ENCODE data around the gene TTBK1. TPM values are rescaled to one million over a fixed set of nuclear protein-coding genes. Genes with fewer than 3 reads are reported as not detected.
"Not testable (repeated sequence)": the region's sequence is repeated elsewhere in the genome, so short reads cannot be mapped to it uniquely, and the experiment has no call there.

TTBK1 gene
- total RNA-seq, 1 donor from 2014 or later = 0.15 TPM

DNA sequence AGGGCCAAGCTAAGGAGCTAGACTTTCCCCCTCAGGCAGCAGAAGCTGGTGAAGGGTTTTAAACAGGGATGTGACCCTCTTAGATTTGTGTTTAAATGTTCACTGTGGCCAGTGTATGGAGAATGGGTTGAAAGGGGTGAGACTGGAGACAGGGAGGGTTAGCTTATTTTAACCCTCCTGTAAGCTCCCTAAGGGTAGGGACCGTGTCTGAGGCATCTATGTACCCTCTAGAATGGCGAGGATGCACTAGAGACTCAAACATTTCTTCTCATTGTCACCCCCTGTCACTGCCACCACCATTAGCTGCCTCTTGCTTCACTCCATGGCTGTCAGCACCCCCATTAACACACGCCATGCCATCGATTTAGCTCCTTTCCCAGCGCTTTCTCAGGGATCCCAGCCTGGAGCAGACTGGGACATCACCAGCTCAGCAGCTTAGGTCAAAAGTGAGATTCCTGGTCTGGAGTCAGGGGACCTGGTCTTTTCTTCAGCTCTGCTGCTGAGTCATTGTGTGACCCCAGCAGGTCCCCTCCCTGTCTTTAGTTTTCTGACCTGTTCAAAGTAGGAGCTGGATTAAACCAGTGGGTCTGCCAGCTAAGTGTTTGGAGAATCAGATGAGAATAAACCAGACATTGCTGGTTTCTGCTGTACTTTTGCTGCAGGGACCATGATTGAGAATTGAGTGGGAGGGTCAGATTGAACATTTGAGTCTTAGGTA is 53.7 kb downstream of the TTBK1 start:
- ATAC-seq (no peak), DNase-seq (no peak)
- intact Hi-C loops (cut with micrococcal nuclease) = no loop called here

DNA sequence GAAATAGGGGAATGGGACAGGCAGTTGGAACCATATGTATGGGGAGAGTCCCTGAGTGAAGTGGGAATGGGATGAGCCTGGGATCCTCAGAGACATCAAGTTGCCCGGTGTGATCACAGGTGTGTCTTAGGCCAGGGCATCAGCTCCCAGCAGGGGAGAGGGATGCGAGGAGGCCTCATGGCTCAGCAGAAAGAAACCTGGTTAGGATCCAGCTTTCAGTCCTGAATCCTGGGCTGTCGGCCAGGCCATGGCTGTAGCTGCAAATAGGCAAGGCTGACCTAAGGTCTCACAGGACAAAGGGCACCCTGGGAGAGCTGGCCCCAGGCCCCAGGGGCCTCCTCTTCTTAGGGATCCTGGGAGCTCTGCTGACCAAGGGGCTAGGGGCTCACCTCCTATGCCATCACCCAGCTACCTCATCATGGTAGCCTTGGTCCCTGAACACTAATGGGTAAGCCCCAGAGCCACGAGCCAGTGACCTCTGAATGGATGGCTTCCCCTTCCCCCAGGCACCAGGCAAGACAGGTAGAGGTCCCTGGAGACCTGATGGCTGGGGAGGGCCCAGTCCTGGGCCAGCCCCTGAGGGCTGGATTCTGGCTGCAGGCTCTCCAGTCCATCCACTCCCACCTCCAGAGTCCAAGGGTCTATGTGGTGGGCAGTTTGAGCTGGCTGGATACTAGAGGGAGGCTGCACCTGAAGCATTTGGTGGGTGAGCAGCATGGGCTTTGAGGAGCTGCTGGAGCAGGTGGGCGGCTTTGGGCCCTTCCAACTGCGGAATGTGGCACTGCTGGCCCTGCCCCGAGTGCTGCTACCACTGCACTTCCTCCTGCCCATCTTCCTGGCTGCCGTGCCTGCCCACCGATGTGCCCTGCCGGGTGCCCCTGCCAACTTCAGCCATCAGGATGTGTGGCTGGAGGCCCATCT is 54.6 kb downstream of the TTBK1 start, which contains the start of gene SLC22A7:
Gene SLC22A7 (plus strand): TSS at position 617 of the 921 bp plus-strand sequence. CDS start 99 bp downstream, at position 716.
- ATAC-seq (peak; percentile 83), DNase-seq (peak; percentile 83)
- intact Hi-C loops (cut with micrococcal nuclease) = no loop called here

DNA sequence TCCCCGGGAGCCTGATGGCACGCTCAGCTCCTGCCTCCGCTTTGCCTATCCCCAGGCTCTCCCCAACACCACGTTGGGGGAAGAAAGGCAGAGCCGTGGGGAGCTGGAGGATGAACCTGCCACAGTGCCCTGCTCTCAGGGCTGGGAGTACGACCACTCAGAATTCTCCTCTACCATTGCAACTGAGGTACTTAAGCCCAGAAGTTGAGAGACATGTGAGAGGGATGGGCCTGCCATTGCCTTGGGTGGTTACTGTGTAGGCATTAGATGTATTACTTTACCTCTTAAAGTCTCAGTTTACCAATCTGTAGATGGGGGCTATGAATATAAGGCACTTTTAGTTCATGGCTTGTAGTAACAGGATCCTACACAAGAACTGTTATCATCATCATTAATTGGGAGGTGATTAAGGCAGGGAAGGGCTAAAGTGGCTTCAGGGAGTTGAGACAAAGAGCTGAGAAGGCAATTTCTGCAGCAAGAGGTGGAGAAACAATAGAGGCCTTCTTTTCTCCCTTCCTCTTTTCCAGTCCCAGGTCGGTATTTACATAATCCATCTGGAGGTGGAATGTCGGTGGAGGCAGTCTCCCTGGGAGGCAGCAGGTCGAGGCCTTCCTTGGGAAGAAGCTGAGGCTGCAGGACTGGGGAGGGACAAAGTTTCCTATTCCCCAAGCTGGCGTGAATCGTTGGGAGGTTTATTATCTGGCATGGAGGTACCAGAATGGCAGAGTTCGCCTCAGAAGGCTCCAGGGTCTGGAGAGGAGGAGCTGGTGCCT is 55.5 kb downstream of the TTBK1 start:
- DNase-seq (no peak), ATAC-seq (no peak)
- intact Hi-C loops (cut with micrococcal nuclease) = no loop called here

DNA sequence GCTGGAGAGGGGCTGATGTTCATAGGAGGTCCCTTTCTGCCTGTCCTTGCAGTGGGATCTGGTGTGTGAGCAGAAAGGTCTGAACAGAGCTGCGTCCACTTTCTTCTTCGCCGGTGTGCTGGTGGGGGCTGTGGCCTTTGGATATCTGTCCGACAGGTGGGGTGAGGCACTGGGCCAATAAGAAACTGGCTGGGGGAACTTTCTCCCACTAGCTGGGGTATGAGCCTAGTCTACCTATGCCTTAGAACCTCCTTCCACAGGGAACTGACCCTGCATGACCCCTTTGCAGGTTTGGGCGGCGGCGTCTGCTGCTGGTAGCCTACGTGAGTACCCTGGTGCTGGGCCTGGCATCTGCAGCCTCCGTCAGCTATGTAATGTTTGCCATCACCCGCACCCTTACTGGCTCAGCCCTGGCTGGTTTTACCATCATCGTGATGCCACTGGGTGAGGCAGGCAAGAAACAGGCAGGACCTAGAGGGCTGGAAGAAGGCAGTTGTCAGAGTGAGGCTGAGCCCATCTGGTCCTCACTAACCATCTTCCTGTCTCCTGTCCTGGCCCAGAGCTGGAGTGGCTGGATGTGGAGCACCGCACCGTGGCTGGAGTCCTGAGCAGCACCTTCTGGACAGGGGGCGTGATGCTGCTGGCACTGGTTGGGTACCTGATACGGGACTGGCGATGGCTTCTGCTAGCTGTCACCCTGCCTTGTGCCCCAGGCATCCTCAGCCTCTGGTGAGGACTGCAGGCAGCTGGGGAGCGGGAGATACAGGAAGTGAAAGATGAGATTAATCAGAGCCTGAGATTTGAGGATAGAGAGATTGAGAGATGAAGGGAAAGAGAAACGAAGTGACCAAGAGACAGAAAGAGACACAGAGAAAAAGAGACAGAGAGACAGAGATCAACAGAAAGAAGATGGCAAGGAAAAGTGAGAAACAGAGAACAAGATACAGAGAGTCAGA is 56.3 kb downstream of the TTBK1 start:
- DNase-seq (no peak), ATAC-seq (no peak)
- intact Hi-C loops (cut with micrococcal nuclease) = no loop called here

DNA sequence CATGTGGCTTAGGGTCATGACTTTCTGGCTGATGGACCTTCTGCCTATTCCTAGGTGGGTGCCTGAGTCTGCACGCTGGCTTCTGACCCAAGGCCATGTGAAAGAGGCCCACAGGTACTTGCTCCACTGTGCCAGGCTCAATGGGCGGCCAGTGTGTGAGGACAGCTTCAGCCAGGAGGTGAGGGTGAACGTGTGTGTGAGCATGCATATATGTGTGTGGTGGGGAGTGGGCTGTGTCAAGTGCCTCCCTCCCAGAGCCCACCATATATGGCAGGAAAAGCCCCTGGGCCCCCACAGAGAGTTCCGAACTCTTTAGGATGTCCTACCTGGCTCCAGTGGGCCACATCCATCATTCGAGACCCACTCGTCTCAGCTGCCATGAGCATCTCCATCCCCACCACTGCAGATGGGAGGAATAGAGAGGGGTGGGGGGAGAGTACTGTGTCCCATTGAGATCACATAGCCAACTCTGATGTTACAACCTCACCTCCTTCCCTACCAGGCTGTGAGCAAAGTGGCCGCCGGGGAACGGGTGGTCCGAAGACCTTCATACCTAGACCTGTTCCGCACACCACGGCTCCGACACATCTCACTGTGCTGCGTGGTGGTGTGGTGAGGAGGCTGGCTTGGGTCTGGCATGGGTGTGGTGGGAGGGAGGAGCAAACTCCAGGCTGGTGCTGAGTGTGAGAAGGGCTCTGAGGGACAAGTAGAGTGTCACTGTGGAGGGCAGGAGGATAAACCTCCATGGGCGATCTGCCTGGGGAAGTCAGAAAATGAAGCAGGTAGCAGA is 58.0 kb downstream of the TTBK1 start:
- intact Hi-C loops (cut with micrococcal nuclease) = no loop called here
- ATAC-seq (no peak), DNase-seq (no peak)

DNA sequence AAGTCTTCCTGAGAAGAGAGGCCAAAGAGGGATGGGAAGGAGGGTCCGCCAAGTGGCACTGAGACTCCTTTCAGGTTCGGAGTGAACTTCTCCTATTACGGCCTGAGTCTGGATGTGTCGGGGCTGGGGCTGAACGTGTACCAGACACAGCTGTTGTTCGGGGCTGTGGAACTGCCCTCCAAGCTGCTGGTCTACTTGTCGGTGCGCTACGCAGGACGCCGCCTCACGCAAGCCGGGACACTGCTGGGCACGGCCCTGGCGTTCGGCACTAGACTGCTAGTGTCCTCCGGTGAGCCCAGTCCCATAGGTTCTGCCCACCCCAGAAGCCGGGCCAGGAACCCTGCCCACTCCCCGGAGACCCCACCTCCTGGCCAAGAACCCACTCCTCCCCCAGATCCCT is 58.8 kb downstream of the TTBK1 start:
- intact Hi-C loops (cut with micrococcal nuclease) = no loop called here
- ATAC-seq (no peak), DNase-seq (no peak)

DNA sequence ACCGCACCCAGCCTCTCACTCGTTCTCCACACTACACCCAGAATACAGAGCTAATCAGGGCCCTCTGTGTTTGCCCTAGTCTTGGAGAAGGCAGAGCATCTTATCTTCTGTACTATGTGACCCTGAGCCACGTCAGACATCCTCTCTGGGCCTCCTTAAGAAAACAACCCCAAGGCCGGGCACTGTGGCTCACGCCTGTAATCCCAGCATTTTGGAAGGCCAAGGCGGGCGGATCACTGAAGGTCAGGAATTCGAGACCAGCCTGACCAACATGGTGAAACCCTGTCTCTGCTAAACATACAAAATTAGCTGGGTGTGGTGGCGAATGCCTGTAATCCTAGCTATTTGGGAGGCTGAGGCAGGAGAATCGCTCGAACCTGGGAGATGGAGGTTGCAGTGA is 59.7 kb downstream of the TTBK1 start:
- intact Hi-C loops (cut with micrococcal nuclease); ATAC-seq; DNase-seq: not testable (repeated sequence)

DNA sequence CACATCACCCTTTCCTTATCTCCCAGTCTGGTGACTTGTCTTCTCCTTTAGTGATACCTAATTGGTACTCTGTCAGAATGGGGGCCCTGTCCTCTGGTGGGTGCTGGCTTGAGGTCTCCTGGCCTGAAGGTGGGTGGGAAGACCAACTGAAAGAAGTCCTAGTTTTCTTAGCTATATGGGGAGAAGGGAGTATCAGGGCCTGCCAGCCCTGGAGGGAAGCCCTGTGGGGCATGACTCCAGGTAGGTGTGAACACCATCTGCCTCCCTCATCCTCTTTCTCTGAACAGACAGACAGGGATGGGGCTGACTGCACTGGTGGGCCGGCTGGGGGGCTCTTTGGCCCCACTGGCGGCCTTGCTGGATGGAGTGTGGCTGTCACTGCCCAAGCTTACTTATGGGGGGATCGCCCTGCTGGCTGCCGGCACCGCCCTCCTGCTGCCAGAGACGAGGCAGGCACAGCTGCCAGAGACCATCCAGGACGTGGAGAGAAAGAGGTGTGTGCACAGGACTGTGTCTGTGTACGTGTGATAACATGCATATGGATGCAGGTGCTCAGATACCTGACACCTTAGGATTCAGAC is 60.6 kb downstream of the TTBK1 start:
- DNase-seq = no peak
- intact Hi-C loops (cut with micrococcal nuclease) = no loop called here
- ATAC-seq = no peak

DNA sequence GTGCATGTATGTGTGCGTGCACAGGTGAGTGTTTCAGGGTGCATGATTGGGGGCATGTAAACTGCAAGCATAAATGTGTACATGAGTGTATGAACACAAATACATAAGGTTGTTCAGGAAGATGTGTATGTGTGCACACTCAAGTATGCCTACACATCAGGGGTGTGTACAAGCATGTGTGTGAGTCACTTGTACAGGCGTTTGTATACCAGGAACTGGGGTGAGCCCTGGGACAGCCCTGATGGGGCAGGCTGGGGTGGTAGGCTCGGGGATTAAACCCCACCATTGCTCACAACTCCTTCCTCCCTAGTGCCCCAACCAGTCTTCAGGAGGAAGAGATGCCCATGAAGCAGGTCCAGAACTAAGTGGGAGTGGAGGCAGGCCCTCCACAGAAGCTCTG is 61.1 kb downstream of the TTBK1 start:
- DNase-seq = no peak
- ATAC-seq = no peak
- intact Hi-C loops (cut with micrococcal nuclease) = no loop called here

DNA sequence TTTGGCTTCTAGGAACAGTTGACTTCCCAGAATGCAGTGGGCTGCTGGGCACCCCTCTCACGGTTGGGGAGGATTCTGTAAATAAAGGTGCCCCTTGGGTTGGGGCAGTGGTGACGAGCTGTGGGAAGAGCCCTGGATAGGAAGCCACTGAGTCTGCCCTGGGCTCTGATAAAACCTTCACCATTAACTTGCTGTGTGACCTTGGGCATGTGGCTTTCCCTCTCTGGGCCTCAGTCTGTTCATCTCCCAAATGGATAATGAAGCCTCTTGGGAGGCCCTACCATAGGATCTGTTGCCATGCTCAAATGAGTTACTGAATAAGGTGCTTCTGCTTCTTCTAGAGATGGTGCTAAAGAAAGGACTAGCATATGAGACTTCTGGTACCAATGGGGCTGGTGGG is 61.6 kb downstream of the TTBK1 start:
- no peak for ATAC-seq
- no peak for DNase-seq
- intact Hi-C loops (cut with micrococcal nuclease) = no loop called here

DNA sequence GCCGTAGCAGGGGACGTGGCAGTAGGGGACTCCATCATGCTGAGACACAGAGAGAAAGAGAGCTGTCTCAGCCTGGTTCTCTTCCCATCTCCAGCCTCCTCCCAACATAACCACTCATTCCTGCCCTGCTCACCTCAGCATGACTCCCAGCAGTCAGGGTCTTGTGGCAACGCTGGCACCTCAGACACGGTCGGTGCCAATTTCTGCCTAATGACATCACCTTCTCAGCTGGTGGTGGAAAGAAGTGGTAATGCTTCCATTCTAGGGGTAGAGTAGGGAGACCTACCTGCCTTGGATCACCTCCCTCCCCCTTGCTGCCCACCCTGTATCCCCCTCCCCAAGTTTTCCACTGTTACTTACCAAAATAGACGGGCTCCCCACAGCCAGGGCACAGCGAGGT is 62.8 kb downstream of the TTBK1 start:
- ATAC-seq (peak; percentile 48), DNase-seq (no peak)
- intact Hi-C loops (cut with micrococcal nuclease) = no loop called here

DNA sequence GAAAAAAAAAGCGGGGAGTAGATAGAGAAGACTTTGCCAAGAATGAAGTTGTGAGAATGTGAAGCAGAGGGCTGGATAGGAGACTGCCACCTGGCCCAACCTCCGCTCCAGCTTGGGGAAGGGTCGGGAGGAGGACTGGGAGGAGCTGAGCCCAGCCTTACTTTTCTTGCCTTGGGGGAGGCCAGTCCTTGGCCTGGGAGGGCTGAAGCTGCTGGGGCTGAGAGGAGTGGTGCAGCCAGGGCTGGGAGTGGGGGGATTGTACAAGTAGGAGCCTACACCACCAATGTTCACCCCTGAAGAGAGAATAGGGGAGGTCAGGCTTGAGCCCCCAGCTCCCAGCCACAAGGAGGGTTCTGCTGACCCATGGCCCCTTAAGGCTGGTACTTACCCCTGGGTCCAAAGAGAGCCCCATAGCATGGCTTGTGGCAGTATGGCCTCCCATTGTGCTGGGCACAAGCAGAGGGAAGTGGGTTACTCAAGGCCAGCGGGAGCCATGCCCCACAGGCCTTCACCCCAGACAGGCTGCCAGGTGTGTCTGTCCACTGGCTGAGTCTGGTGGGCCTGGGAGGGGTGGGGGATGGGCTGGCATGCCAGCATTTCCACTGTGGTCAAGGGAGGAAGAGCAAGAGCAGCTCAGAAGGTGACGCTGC is 64.3 kb downstream of the TTBK1 start:
- intact Hi-C loops (cut with micrococcal nuclease) = no loop called here
- ATAC-seq (peak; percentile 4), DNase-seq (no peak)

DNA sequence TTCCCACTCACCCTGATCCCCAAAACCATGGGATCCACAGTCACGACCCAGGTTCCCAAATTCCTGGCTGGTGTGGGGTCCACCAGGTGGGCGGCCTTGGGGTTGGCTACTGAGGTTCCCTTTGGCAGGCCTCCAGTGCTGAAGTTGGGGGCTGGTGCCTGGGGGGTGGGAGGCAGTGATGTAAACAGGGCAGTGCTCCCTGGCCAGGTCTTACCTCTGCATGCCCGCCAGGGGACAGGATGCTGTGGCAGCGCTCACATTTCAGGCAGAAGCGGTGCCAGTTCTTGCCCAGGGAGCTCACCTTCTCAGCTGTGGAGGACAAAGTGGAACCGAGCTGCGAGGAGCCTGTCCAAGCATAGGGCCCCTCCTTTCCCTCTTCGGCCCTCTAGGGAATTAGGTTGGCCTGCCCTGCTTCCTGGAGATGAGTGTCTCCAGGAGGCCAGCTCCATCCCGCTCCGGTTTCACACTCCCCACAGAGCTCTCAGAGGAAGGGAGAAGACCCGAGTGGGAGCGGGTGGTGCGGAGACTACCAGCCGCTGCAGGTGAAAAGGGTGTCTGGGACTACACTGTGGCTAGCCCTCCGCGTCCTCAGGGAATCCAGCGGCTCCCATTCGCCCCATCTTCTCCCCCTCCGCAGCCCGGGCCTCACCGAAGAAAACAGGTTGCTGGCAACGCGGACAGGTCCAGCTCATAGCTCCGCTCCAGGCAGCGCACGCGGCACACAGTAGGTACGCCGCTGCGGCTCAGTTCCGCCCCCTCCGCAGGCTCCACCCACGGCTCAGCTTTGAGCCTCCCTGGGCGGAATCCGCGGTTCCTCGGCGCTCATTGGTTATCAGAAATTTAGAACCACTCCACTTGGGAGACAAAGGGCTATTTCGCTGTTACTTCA is 65.1 kb downstream of the TTBK1 start, which contains the start of gene CRIP3:
Gene CRIP3 (minus strand): TSS at position 726 of the 889 bp plus-strand sequence. CDS start 34 bp downstream, at position 692.
- intact Hi-C loops (cut with micrococcal nuclease) = no loop called here
- ATAC-seq (peak; percentile 80), DNase-seq (peak; percentile 68)

DNA sequence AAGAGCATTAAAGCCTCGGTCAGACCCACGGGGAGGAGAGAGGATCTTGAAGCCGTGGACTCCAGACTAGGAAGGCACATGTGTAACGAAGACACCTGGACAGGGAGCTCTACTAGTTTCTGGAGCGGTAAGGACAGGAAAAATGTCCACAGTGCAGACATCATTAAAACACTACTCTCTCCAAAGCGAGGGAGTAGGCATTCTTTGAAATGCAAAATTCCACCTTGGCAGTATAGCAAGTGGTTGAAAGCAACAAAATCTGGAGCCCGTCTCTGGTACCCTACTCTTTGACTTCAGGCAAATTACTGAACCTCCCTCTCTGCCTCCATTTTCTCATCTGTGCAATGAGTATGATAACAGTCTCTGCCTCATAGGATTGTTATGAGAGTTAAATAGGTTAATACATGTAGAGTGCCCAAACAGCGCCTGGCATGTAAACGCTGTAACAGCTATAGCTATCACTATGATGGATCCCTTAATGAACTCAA is 65.8 kb downstream of the TTBK1 start:
- ATAC-seq (no peak), DNase-seq (no peak)
- intact Hi-C loops (cut with micrococcal nuclease) = no loop called here

DNA sequence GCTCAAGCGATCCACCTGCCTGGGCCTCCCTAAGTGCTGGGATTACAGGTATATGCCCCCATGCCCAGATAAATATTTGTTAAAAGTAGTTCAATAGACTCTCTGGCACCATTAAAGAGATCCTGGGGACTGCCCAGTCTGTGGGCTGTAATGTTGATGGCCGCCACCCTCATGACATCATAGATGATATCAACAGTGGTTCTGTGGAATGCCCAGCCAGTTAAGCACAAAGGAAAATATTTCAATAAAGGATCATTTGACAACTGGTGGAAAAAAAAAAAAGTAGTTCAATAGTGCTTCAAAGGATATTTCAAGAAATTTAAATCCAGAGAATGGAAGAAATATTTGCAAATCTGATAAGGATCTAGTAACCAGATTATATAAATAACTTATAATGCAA is 66.9 kb downstream of the TTBK1 start:
- intact Hi-C loops (cut with micrococcal nuclease) = no loop called here
- DNase-seq (no peak), ATAC-seq (no peak)

DNA sequence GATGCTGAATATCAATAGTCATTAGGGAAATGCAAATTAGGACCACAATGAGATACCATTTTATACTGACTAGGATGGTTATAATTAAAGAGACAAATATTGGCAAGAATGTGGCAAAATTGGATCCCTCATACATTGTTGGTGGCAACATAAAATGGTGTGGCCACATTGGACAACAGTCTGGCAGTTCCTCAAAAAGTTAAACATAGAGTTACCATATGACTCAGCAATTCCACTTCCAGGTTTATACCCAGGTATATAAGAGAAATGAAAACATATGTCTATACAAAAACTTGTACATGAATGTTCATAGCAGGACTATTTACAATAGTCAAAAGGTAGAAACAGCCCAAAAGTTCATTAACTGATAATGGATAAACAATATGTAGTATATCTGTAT is 67.3 kb downstream of the TTBK1 start:
- no peak for ATAC-seq
- DNase-seq = no peak
- intact Hi-C loops (cut with micrococcal nuclease) = no loop called here
